Ishikawa (cell line): ENCODE data around the gene HCFC1.

Experiments
- CEBPB ChIP-seq: IDR thresholded peaks from 2 replicates; pipeline ENCODE4 v1.6.1; 2012
- CREB1 ChIP-seq: IDR thresholded peaks from 2 replicates; pipeline ENCODE4 v1.6.1; 2012; ENCODE audit warnings: low read depth
- EGR1 ChIP-seq: IDR thresholded peaks from 2 replicates; pipeline ENCODE4 v1.6.1; 2012
- EP300 ChIP-seq: IDR thresholded peaks from 2 replicates; pipeline ENCODE4 v1.6.1; 2012; ENCODE audit warnings: borderline replicate concordance
- FOXM1 ChIP-seq: IDR thresholded peaks from 2 replicates; pipeline ENCODE4 v1.6.1; 2012; ENCODE audit warnings: low read depth, borderline replicate concordance
- MAX ChIP-seq: IDR thresholded peaks from 2 replicates; pipeline ENCODE4 v1.6.1; 2012
- NFIC ChIP-seq: IDR thresholded peaks from 2 replicates; pipeline ENCODE4 v1.6.1; 2012
- RAD21 ChIP-seq: IDR thresholded peaks from 2 replicates; pipeline ENCODE4 v1.6.1; 2012; ENCODE audit warnings: low read depth
- REST ChIP-seq: IDR thresholded peaks from 2 replicates; pipeline ENCODE4 v1.6.1; 2012; ENCODE audit warnings: low read depth, mild to moderate bottlenecking
- TAF1 ChIP-seq: IDR thresholded peaks from 2 replicates; pipeline ENCODE4 v1.6.1; 2012; ENCODE audit warnings: low read depth, mild to moderate bottlenecking
- TCF12 ChIP-seq: IDR thresholded peaks from 2 replicates; pipeline ENCODE4 v1.6.1; 2012; ENCODE audit warnings: low read depth
- TEAD4 ChIP-seq: IDR thresholded peaks from 2 replicates; pipeline ENCODE4 v1.6.1; 2012
- USF1 ChIP-seq: IDR thresholded peaks from 2 replicates; pipeline ENCODE4 v1.6.1; 2012
- YY1 ChIP-seq: IDR thresholded peaks from 2 replicates; pipeline ENCODE4 v1.6.1; 2012; ENCODE audit warnings: low read depth
- ZBTB7A ChIP-seq: IDR thresholded peaks from 2 replicates; pipeline ENCODE4 v1.6.1; 2012; ENCODE audit warnings: low read depth

The HCFC1 gene

GRCh38 chrX:154019633-154020528, 48.3 kb upstream of the HCFC1 start, which contains the start of gene IRAK1:
IRAK1 (minus strand) TSS chrX:154019902; CDS start chrX:154019812, 90 bp downstream.
- TF ChIP-seq RAD21 (no peak), FOXM1 (no peak), EGR1 (no peak), YY1 (peak; percentile 74), TEAD4 (no peak), NFIC (no peak), USF1 (no peak), TAF1 (no peak; the same call in 1 of the 2 replicates), MAX (peak; percentile 24; the same call in 1 of the 2 replicates), TCF12 (no peak), EP300 (no peak), CREB1 (no peak), REST (no peak), CEBPB (no peak), ZBTB7A (no peak)

GRCh38 chrX:154019061-154019621, 47.5 kb upstream of the HCFC1 start:
- TF ChIP-seq CEBPB (no peak), EP300 (no peak), TCF12 (no peak), MAX (no peak), TEAD4 (no peak), RAD21 (no peak), REST (no peak), USF1 (no peak), FOXM1 (no peak), ZBTB7A (no peak), YY1 (no peak), CREB1 (no peak), EGR1 (no peak), TAF1 (no peak), NFIC (no peak)

GRCh38 chrX:154018518-154019060, 47.0 kb upstream of the HCFC1 start:
- TF ChIP-seq USF1 (no peak), ZBTB7A (no peak), REST (no peak), RAD21 (no peak), YY1 (no peak), MAX (no peak), TAF1 (no peak), TCF12 (no peak), CEBPB (no peak), TEAD4 (no peak), FOXM1 (no peak), EGR1 (no peak), NFIC (no peak), EP300 (no peak), CREB1 (no peak)
